LHCN-M2 (cell line): ENCODE results near the gene EGFL7. TPM values are rescaled to one million over a fixed set of nuclear protein-coding genes. Genes with fewer than 3 reads are reported as not detected.

Experiments used
- DNase-seq: peaks from one replicate; pipeline ENCODE4 v3.0.0-alpha.2; 2012; ENCODE audit warnings: low read depth
- total RNA-seq: library from RNA; depleted of rRNA; stranded (reverse); fragments of >200 nt; gene quantifications from 2 replicates; pipeline ENCODE4 v1.2.3, GENCODE V29; 2014

The EGFL7 gene
- total RNA-seq, 1 experiment from 2014 or later = 7.6 TPM

GRCh38 chr9:136672431-136673087 lies 9.8 kb downstream of the EGFL7 start:
- DNase-seq = no peak

GRCh38 chr9:136673088-136673974 lies 10.6 kb downstream of the EGFL7 start:
- DNase-seq = no peak

- no peak for DNase-seq
Observed at GRCh38 chr9:136673975-136674785, 11.5 kb downstream of the EGFL7 start.

- no peak for DNase-seq
Observed at GRCh38 chr9:136674786-136675349, 12.2 kb downstream of the EGFL7 start.

GRCh38 chr9:136675477-136676296 lies 13.0 kb downstream of the EGFL7 start:
- no peak for DNase-seq

- no peak for DNase-seq
Observed at GRCh38 chr9:136676297-136676794, 13.6 kb downstream of the EGFL7 start.

GRCh38 chr9:136676920-136677686 lies 14.4 kb downstream of the EGFL7 start:
- DNase-seq = no peak

GRCh38 chr9:136678034-136678433 lies 15.3 kb downstream of the EGFL7 start:
- no peak for DNase-seq

GRCh38 chr9:136678624-136679023 lies 15.9 kb downstream of the EGFL7 start:
- DNase-seq = no peak

GRCh38 chr9:136679431-136679941 lies 16.8 kb downstream of the EGFL7 start:
- no peak for DNase-seq

- DNase-seq = no peak
Observed at GRCh38 chr9:136681029-136681428, 18.3 kb downstream of the EGFL7 start.

GRCh38 chr9:136681945-136682699 lies 19.4 kb downstream of the EGFL7 start:
- DNase-seq = no peak

- no peak for DNase-seq
Observed at GRCh38 chr9:136682710-136683109, 20.0 kb downstream of the EGFL7 start.

GRCh38 chr9:136683173-136683745 lies 20.5 kb downstream of the EGFL7 start:
- no peak for DNase-seq

GRCh38 chr9:136683755-136684154 lies 21.0 kb downstream of the EGFL7 start:
- DNase-seq = no peak

GRCh38 chr9:136684339-136684738 lies 21.6 kb downstream of the EGFL7 start:
- DNase-seq = no peak

- DNase-seq = no peak
Observed at GRCh38 chr9:136684799-136685198, 22.1 kb downstream of the EGFL7 start.

GRCh38 chr9:136685216-136685615 lies 22.5 kb downstream of the EGFL7 start:
- no peak for DNase-seq
